IPS-20b (cell line): Measurements from ENCODE around the gene ST6GALNAC6.
"Not testable (repeated sequence)": the region's sequence is repeated elsewhere in the genome, so short reads cannot be mapped to it uniquely, and the experiment has no call there.

ENCODE experiments used
- H3K27ac ChIP-seq: one replicate; pipeline ENCODE4 v1.5.1; 2013; ENCODE audit warnings: low read length
- H3K27me3 ChIP-seq: 2 replicates; pipeline ENCODE4 v1.6.1; 2013; ENCODE audit warnings: mild to moderate bottlenecking, low read length, inconsistent platforms; ENCODE audit not compliant: insufficient read depth
- H3K36me3 ChIP-seq: 2 replicates; pipeline ENCODE4 v1.6.1; 2013; ENCODE audit warnings: low read depth, mild to moderate bottlenecking, inconsistent platforms, low read length, moderate library complexity; ENCODE audit not compliant: insufficient read depth
- H3K4me1 ChIP-seq: 2 replicates; pipeline ENCODE4 v1.6.1; 2013; ENCODE audit warnings: mild to moderate bottlenecking, control low read depth, inconsistent platforms, low read length, moderate library complexity; ENCODE audit not compliant: insufficient read depth
- H3K4me3 ChIP-seq: 2 replicates; pipeline ENCODE4 v1.5.1; 2013; ENCODE audit warnings: mild to moderate bottlenecking, low read length, inconsistent platforms
- H3K9ac ChIP-seq: 2 replicates; pipeline ENCODE4 v1.6.1; 2013; ENCODE audit warnings: low read depth, mild to moderate bottlenecking, inconsistent platforms, low read length, moderate library complexity
- H3K9me3 ChIP-seq: 2 replicates; pipeline ENCODE4 v1.6.1; 2013; ENCODE audit warnings: mild to moderate bottlenecking, low read depth, low read length, inconsistent platforms; ENCODE audit not compliant: insufficient read depth

Gene ST6GALNAC6

GRCh38 chr9:127844821-127845359 is 54.5 kb downstream of the ST6GALNAC6 start:
- no peaks in the 10 kb centered on the region for H3K36me3 ChIP-seq
- no peak overlapping the region for H3K4me3 ChIP-seq
- H3K9ac ChIP-seq: no peak overlapping the region
- H3K4me1 ChIP-seq: no peaks in the 10 kb centered on the region; the same call in 1 of the 2 replicates
- H3K27me3 ChIP-seq: no peaks in the 10 kb centered on the region
- H3K27ac ChIP-seq: no peak overlapping the region
- peaks cover 7% of the 10 kb centered on the region for H3K9me3 ChIP-seq

- no peaks in the 10 kb centered on the region for H3K9me3 ChIP-seq
- H3K36me3 ChIP-seq: no peaks in the 10 kb centered on the region
- no peaks in the 10 kb centered on the region for H3K27me3 ChIP-seq
- H3K27ac ChIP-seq: no peak overlapping the region
- H3K4me1 ChIP-seq: peaks cover 1% of the 10 kb centered on the region; the same call in 1 of the 2 replicates
- H3K9ac ChIP-seq: no peak overlapping the region
- H3K4me3 ChIP-seq: no peak overlapping the region
Observed at GRCh38 chr9:127841087-127841835, 58.1 kb downstream of the ST6GALNAC6 start.

DNA sequence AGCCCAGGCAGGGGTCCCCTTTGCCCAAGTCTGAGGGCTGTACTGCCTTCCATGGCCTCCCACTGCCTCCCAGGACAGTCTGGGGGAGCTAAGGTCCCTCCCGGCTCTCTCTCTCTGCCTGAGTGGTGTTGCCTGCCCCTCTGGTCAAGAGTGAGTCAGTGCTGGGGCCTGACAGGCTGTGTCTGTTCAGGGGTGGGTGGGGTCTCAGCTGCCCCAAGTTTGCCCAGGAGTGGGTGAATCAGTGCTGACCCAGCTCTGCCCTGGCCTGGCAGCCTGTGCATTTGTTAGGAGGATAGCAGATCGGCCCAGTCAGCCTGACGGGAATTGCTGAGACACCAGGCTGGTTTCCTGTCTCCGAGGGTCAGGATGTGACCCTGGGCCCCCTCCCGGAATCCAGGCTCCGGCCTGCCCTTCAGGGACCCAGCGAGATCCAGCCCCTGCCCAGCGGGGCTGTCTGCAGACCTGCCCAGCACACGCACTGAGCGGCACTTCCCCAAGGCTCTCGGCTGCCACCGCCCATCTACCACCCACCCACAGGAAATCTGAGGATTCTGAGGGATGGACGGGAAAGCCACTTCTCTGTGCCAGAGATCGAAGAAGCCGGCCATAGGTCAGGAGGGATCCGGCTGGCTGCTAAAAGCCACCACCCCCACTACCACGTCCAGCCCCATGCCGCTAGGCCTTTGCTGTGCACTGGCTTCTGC is 60.9 kb downstream of the ST6GALNAC6 start:
- peaks cover 3% of the 10 kb centered on the region; the same call in 1 of the 2 replicates for H3K4me1 ChIP-seq
- no peaks in the 10 kb centered on the region for H3K27me3 ChIP-seq
- H3K36me3 ChIP-seq: no peaks in the 10 kb centered on the region
- H3K9ac ChIP-seq: no peak overlapping the region
- no peak overlapping the region for H3K4me3 ChIP-seq
- H3K27ac ChIP-seq: no peak overlapping the region
- H3K9me3 ChIP-seq: no peaks in the 10 kb centered on the region

- Histone ChIP-seq H3K9ac (no peak overlapping the region), H3K36me3 (no peaks in the 10 kb centered on the region), H3K27me3 (no peaks in the 10 kb centered on the region), H3K4me1 (peaks cover 3% of the 10 kb centered on the region; the same call in 1 of the 2 replicates), H3K9me3 (no peaks in the 10 kb centered on the region), H3K4me3 (no peak overlapping the region), H3K27ac (no peak overlapping the region)
Observed at GRCh38 chr9:127837346-127837745, 62.1 kb downstream of the ST6GALNAC6 start.

DNA sequence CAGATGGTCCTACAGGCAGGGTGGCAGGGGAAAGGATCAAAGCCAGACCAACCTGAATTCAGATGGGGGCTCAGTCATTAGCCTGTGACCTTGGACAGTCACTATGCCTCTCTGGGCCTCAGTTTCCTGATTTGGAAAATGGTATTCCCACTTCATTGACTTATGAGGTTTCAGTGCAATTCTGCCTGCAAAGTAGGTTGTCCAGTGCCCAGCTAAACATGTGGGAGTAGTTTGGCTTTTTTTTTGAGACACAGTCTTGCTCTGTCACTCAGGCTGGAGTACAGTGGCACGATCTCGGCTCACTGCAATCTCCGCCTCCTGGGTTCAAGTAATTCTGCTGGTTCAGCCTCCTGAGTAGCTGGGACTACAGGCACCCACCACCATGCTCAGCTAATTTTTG is 62.8 kb downstream of the ST6GALNAC6 start:
- H3K4me1 ChIP-seq, H3K27ac ChIP-seq, H3K27me3 ChIP-seq, H3K9me3 ChIP-seq, H3K9ac ChIP-seq, H3K36me3 ChIP-seq, H3K4me3 ChIP-seq: not testable (repeated sequence)

DNA sequence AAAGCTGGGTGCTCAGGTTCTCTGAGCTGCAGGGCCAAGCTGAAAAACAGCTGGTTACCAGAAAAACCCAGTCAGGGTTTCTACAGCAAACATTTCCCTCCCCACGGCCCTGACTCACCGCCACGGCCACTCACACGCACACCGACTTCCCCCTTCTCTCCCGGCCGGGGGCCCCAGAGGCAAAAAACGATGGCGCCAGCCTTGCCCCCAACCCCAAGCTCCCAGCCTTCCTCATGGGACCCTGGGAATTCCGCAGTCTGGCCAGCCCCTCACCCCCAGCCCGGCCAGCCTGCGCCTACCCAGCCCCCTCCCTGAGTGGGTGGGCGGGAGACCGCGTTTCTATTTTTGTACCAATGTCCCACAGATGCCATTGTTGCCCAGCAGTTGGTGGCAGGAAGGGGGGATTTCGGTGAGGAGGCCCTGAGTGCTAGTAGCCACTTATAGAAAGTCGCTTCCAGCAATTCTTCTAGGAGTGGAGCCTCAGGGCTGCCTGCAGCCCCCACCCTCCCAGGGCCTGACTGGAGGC is 63.3 kb downstream of the ST6GALNAC6 start:
- Histone ChIP-seq H3K4me3 (no peak overlapping the region), H3K27ac (no peak overlapping the region), H3K9me3 (no peaks in the 10 kb centered on the region), H3K4me1 (peaks cover 3% of the 10 kb centered on the region; the same call in 1 of the 2 replicates), H3K9ac (no peak overlapping the region), H3K36me3 (no peaks in the 10 kb centered on the region), H3K27me3 (no peaks in the 10 kb centered on the region)
